ENCODE measurements around the gene TEN1.

The TEN1 gene

GRCh38 chr17:76024353-76024752, 45.3 kb downstream of the TEN1 start:
- TF ChIP-seq ZNF544 (tag by site-specific recombination; IDR thresholded peaks at IDR 0.05) (no peak), ZBTB20 (tag by site-specific recombination; IDR thresholded peaks at IDR 0.05) (no peak), ZNF510 (tag by site-specific recombination; IDR thresholded peaks at IDR 0.05; ENCODE audit: insufficient replicate concordance) (no peak), ZNF302 (tag by site-specific recombination; IDR thresholded peaks at IDR 0.05; ENCODE audit: low read depth) (no peak)
- TF ChIP-seq, protein P1, sequence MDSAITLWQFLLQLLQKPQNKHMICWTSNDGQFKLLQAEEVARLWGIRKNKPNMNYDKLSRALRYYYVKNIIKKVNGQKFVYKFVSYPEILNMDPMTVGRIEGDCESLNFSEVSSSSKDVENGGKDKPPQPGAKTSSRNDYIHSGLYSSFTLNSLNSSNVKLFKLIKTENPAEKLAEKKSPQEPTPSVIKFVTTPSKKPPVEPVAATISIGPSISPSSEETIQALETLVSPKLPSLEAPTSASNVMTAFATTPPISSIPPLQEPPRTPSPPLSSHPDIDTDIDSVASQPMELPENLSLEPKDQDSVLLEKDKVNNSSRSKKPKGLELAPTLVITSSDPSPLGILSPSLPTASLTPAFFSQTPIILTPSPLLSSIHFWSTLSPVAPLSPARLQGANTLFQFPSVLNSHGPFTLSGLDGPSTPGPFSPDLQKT (IDR thresholded peaks at IDR 0.05; ENCODE audit: borderline replicate concordance, low read depth, low read length), result no peak
- TF ChIP-seq, protein P2, sequence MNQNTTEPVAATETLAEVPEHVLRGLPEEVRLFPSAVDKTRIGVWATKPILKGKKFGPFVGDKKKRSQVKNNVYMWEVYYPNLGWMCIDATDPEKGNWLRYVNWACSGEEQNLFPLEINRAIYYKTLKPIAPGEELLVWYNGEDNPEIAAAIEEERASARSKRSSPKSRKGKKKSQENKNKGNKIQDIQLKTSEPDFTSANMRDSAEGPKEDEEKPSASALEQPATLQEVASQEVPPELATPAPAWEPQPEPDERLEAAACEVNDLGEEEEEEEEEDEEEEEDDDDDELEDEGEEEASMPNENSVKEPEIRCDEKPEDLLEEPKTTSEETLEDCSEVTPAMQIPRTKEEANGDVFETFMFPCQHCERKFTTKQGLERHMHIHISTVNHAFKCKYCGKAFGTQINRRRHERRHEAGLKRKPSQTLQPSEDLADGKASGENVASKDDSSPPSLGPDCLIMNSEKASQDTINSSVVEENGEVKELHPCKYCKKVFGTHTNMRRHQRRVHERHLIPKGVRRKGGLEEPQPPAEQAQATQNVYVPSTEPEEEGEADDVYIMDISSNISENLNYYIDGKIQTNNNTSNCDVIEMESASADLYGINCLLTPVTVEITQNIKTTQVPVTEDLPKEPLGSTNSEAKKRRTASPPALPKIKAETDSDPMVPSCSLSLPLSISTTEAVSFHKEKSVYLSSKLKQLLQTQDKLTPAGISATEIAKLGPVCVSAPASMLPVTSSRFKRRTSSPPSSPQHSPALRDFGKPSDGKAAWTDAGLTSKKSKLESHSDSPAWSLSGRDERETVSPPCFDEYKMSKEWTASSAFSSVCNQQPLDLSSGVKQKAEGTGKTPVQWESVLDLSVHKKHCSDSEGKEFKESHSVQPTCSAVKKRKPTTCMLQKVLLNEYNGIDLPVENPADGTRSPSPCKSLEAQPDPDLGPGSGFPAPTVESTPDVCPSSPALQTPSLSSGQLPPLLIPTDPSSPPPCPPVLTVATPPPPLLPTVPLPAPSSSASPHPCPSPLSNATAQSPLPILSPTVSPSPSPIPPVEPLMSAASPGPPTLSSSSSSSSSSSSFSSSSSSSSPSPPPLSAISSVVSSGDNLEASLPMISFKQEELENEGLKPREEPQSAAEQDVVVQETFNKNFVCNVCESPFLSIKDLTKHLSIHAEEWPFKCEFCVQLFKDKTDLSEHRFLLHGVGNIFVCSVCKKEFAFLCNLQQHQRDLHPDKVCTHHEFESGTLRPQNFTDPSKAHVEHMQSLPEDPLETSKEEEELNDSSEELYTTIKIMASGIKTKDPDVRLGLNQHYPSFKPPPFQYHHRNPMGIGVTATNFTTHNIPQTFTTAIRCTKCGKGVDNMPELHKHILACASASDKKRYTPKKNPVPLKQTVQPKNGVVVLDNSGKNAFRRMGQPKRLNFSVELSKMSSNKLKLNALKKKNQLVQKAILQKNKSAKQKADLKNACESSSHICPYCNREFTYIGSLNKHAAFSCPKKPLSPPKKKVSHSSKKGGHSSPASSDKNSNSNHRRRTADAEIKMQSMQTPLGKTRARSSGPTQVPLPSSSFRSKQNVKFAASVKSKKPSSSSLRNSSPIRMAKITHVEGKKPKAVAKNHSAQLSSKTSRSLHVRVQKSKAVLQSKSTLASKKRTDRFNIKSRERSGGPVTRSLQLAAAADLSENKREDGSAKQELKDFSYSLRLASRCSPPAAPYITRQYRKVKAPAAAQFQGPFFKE (tag by site-specific recombination; IDR thresholded peaks at IDR 0.05; ENCODE audit: borderline replicate concordance), result no peak
- Histone ChIP-seq H3K27ac (ENCODE audit: extremely low read depth, low read depth, low read length) (no peak overlapping the region), H3K4me1 (ENCODE audit: control insufficient read depth, insufficient read depth, low read length) (peaks cover 10% of the 10 kb centered on the region; the same call in 1 of the 2 replicates), H3K9me3 (ENCODE audit: control insufficient read depth, insufficient read depth, low read depth, low read length) (no peaks in the 10 kb centered on the region), H3K4me3 (ENCODE audit: low read depth, low read length) (no peak overlapping the region), H3K36me3 (ENCODE audit: control insufficient read depth in 2 of 2, insufficient read depth in 1 of 2, low read length in 2 of 2) (no peaks in the 10 kb centered on the region)
- ChIA-PET POLR2A (interaction anchor here (0.6 kb wide), 2 partner anchors 8 to 834 kb away, joined by 3 to 5 read pairs; no protein-coding TSS in a partner anchor), CTCF (interaction anchor here (0.9 kb wide), 1 partner anchor 11 kb away, joined by 4 read pairs; no protein-coding TSS in a partner anchor)

GRCh38 chr17:76025294-76025693, 46.3 kb downstream of the TEN1 start:
- Histone ChIP-seq H3K4me1 (ENCODE audit: control insufficient read depth, insufficient read depth, low read length) (peaks cover 12% of the 10 kb centered on the region), H3K4me3 (ENCODE audit: low read depth, low read length) (no peak overlapping the region), H3K27ac (ENCODE audit: extremely low read depth, low read depth, low read length) (no peak overlapping the region), H3K36me3 (ENCODE audit: control insufficient read depth in 2 of 2, insufficient read depth in 1 of 2, low read length in 2 of 2) (no peaks in the 10 kb centered on the region), H3K9me3 (ENCODE audit: control insufficient read depth, insufficient read depth, low read depth, low read length) (no peaks in the 10 kb centered on the region)
- CTCF ChIA-PET, result interaction anchor here (1.8 kb wide), 1 partner anchor 11 kb away, joined by 6 read pairs; no protein-coding TSS in a partner anchor
- TF ChIP-seq TCF7L2 (IDR thresholded peaks at IDR 0.05; ENCODE audit: borderline replicate concordance, low read depth, low read length), result no peak
- TF ChIP-seq PBX3 (CRISPR knock-in tag; IDR thresholded peaks at IDR 0.05), result no peak
- peak; percentile 75 for TF ChIP-seq KLF1 (tag by site-specific recombination; IDR thresholded peaks at IDR 0.05)
- no peak for TF ChIP-seq ZNF174 (tag by site-specific recombination; IDR thresholded peaks at IDR 0.05)
- TF ChIP-seq ZNF544 (tag by site-specific recombination; IDR thresholded peaks at IDR 0.05), result no peak
- TF ChIP-seq, protein P3, sequence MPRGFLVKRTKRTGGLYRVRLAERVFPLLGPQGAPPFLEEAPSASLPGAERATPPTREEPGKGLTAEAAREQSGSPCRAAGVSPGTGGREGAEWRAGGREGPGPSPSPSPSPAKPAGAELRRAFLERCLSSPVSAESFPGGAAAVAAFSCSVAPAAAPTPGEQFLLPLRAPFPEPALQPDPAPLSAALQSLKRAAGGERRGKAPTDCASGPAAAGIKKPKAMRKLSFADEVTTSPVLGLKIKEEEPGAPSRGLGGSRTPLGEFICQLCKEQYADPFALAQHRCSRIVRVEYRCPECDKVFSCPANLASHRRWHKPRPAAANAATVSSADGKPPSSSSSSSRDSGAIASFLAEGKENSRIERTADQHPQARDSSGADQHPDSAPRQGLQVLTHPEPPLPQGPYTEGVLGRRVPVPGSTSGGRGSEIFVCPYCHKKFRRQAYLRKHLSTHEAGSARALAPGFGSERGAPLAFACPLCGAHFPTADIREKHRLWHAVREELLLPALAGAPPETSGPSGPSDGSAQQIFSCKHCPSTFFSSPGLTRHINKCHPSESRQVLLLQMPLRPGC (tag by site-specific recombination; IDR thresholded peaks at IDR 0.05), result no peak
- no peak for TF ChIP-seq GFI1B (tag by site-specific recombination; IDR thresholded peaks at IDR 0.05)
- POLR2A ChIA-PET, result interaction anchor here (0.7 kb wide), 1 partner anchor 503 kb away, joined by 4 read pairs; no protein-coding TSS in a partner anchor
